WTC11 (cell line): ENCODE results near the gene FRS2. TPM values are rescaled to one million over a fixed set of nuclear protein-coding genes. Genes with fewer than 3 reads are reported as not detected.

ENCODE experiments used
- ATAC-seq: fragments of 200-7000 bp; cut with Tn5 transposase; 2 replicates; pipeline ENCODE4 v1.10.0; 2021; ENCODE audit warnings: mild to moderate bottlenecking, moderate library complexity
- CTCF ChIA-PET: fragments of 300-600 bp; sonication (Branson Sonifier 250); formaldehyde crosslinking; loops from one replicate; lab custom pipeline; 2021; ENCODE audit warnings: antibody characterized with exemption; lab: Charles Lee
- POLR2A ChIA-PET: fragments of 350-600 bp; sonication (Branson Sonifier 250); formaldehyde crosslinking; loops from one replicate; lab custom pipeline; 2021; ENCODE audit warnings: antibody characterized with exemption; lab: Charles Lee
- DNase-seq: peaks from one replicate; pipeline ENCODE4 v3.0.0; 2021; ENCODE audit warnings: low spot score
- H3K27ac Mint-ChIP-seq: 2 replicates; pipeline ENCODE4 v1.8.0; 2021; ENCODE audit warnings: mixed read lengths
- H3K27me3 Mint-ChIP-seq: 2 replicates; pipeline ENCODE4 v1.8.0; 2021; ENCODE audit warnings: low read depth, mild to moderate bottlenecking, moderate library complexity, mixed read lengths
- H3K36me3 Mint-ChIP-seq: 2 replicates; pipeline ENCODE4 v1.8.0; 2021; ENCODE audit warnings: mixed read lengths
- H3K4me1 Mint-ChIP-seq: 2 replicates; pipeline ENCODE4 v1.8.0; 2022; ENCODE audit warnings: mixed read lengths
- H3K4me3 Mint-ChIP-seq: 2 replicates; pipeline ENCODE4 v1.8.0; 2021; ENCODE audit warnings: mild to moderate bottlenecking, moderate library complexity, mixed read lengths
- H3K9me3 Mint-ChIP-seq: 2 replicates; pipeline ENCODE4 v1.8.0; 2021; ENCODE audit warnings: mixed read lengths
- CREB1 ChIP-seq: sonication (generic); formaldehyde crosslinking; IDR thresholded peaks from 2 replicates; pipeline ENCODE4 v1.8.0; 2023; ENCODE audit warnings: mild to moderate bottlenecking, missing genetic modification reagents
- ELF4 ChIP-seq: sonication (generic); formaldehyde crosslinking; IDR thresholded peaks from 2 replicates; pipeline ENCODE4 v1.8.1; 2022; ENCODE audit warnings: low read depth, mild to moderate bottlenecking, moderate library complexity, missing genetic modification reagents
- FOXK1 ChIP-seq: sonication (generic); formaldehyde crosslinking; IDR thresholded peaks from 2 replicates; pipeline ENCODE4 v1.8.0; 2022; ENCODE audit warnings: mild to moderate bottlenecking, moderate library complexity, missing genetic modification reagents
- GABPB1 ChIP-seq: sonication (generic); formaldehyde crosslinking; IDR thresholded peaks from 2 replicates; pipeline ENCODE4 v1.8.1; 2023; ENCODE audit warnings: mild to moderate bottlenecking, missing genetic modification reagents
- GRHL2 ChIP-seq: fragments of 250-450 bp; sonication (Bioruptor Pico); IDR thresholded peaks from 2 replicates; pipeline ENCODE4 v1.8.0; 2022; ENCODE audit warnings: mild to moderate bottlenecking, moderate library complexity; ENCODE audit not compliant: insufficient replicate concordance, severe bottlenecking
- NFE2L1 ChIP-seq: sonication (generic); formaldehyde crosslinking; IDR thresholded peaks from 2 replicates; pipeline ENCODE4 v1.8.1; 2023; ENCODE audit warnings: missing genetic modification reagents
- RELA ChIP-seq: sonication (generic); formaldehyde crosslinking; IDR thresholded peaks from 2 replicates; pipeline ENCODE4 v1.8.1; 2022; ENCODE audit warnings: missing genetic modification reagents, mild to moderate bottlenecking, borderline replicate concordance
- RORB ChIP-seq: fragments of 250-450 bp; sonication (Bioruptor Pico); IDR thresholded peaks from 2 replicates; pipeline ENCODE4 v1.9.0; 2021; ENCODE audit warnings: mild to moderate bottlenecking
- SMAD3 ChIP-seq: sonication (generic); formaldehyde crosslinking; IDR thresholded peaks from 2 replicates; pipeline ENCODE4 v1.8.0; 2022; ENCODE audit warnings: missing genetic modification reagents, mild to moderate bottlenecking, borderline replicate concordance
- TCF7 ChIP-seq: sonication (generic); formaldehyde crosslinking; IDR thresholded peaks from 2 replicates; pipeline ENCODE4 v1.8.0; 2022; ENCODE audit warnings: mild to moderate bottlenecking, low read depth, missing genetic modification reagents, moderate library complexity
- TEAD4 ChIP-seq: sonication (generic); formaldehyde crosslinking; IDR thresholded peaks from 2 replicates; pipeline ENCODE4 v1.8.0; 2022; ENCODE audit warnings: mild to moderate bottlenecking, missing genetic modification reagents
- ZNF423 ChIP-seq: fragments of 250-450 bp; sonication (Bioruptor Pico); IDR thresholded peaks from 2 replicates; pipeline ENCODE4 v2.1.2; 2022; ENCODE audit warnings: mild to moderate bottlenecking, moderate library complexity
- total RNA-seq: library from RNA; stranded (reverse); gene quantifications from 3 replicates; pipeline ENCODE4 v1.2.3, GENCODE V29; 2021
- TF ChIP-seq, protein P1 (sequence below): fragments of 250-450 bp; sonication (Bioruptor Pico); IDR thresholded peaks from 2 replicates; pipeline ENCODE4 v1.9.0; 2021; ENCODE audit warnings: moderate library complexity, mild to moderate bottlenecking, inconsistent platforms, borderline replicate concordance
- TF ChIP-seq, protein P2 (sequence below): fragments of 250-450 bp; sonication (Bioruptor Pico); IDR thresholded peaks from 2 replicates; pipeline ENCODE4 v1.9.0; 2021; ENCODE audit warnings: mild to moderate bottlenecking
- TF ChIP-seq, protein P3 (sequence below): fragments of 250-450 bp; sonication (Bioruptor Pico); conservative IDR thresholded peaks from 2 replicates; pipeline ENCODE4 v1.9.0; 2021; ENCODE audit warnings: mild to moderate bottlenecking
- TF ChIP-seq, protein P4 (sequence below): fragments of 250-450 bp; sonication (Bioruptor Pico); IDR thresholded peaks from 2 replicates; pipeline ENCODE4 v1.8.0; 2021; ENCODE audit warnings: mild to moderate bottlenecking
- TF ChIP-seq, protein P5 (sequence below): sonication (generic); formaldehyde crosslinking; IDR thresholded peaks from 2 replicates; pipeline ENCODE4 v1.8.1; 2022; ENCODE audit warnings: low read depth, missing genetic modification reagents, borderline replicate concordance
- TF ChIP-seq, protein P6 (sequence below): sonication (generic); formaldehyde crosslinking; IDR thresholded peaks from 2 replicates; pipeline ENCODE4 v1.8.1; 2023; ENCODE audit warnings: mild to moderate bottlenecking, moderate library complexity, missing genetic modification reagents
- TF ChIP-seq, protein P7 (sequence below): sonication (generic); formaldehyde crosslinking; IDR thresholded peaks from 2 replicates; pipeline ENCODE4 v1.8.0; 2022; ENCODE audit warnings: mild to moderate bottlenecking, missing genetic modification reagents

Gene FRS2
- total RNA-seq, 1 experiment from 2014 or later: 26.1 TPM

DNA sequence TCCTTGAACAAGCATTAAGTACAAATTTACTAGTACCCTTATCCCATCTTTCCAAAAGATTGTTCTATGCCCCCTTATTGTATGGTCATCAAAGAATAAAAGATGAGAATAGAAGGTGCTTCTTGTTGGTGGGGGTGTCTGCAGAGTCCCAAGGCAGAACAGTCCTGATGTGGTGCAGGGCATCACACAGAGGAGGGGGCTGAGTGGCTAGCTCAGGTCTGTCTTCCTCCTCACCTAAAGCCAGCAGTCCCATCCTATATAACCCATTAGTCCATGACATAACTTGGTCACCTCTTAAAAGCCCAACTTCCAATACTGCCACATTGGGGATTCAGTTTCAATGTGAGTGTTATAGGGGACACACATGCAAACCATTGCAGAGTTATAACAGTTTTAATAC lies 130.6 kb downstream of the FRS2 start:
- peaks cover 68% of the 10 kb centered on the region for H3K36me3 Mint-ChIP-seq
- no peak for DNase-seq
- peaks cover 5% of the 10 kb centered on the region for H3K9me3 Mint-ChIP-seq
- H3K27me3 Mint-ChIP-seq: no peaks in the 10 kb centered on the region
- no peak overlapping the region for H3K4me3 Mint-ChIP-seq
- ChIA-PET POLR2A (no interaction called here), CTCF (interaction anchor here (1.4 kb wide), 1 partner anchor 39 kb away, joined by 5 read pairs; no protein-coding TSS in a partner anchor)
- no peak for TF ChIP-seq RELA
- TF ChIP-seq, protein P1, sequence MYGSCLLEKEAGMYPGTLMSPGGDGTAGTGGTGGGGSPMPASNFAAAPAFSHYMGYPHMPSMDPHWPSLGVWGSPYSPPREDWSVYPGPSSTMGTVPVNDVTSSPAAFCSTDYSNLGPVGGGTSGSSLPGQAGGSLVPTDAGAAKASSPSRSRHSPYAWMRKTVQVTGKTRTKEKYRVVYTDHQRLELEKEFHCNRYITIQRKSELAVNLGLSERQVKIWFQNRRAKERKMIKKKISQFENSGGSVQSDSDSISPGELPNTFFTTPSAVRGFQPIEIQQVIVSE (CRISPR knock-in tag): no peak
- no peak for TF ChIP-seq TCF7 (CRISPR knock-in tag)
- TF ChIP-seq, protein P2, sequence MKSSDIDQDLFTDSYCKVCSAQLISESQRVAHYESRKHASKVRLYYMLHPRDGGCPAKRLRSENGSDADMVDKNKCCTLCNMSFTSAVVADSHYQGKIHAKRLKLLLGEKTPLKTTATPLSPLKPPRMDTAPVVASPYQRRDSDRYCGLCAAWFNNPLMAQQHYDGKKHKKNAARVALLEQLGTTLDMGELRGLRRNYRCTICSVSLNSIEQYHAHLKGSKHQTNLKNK (CRISPR knock-in tag): no peak
- no peak for TF ChIP-seq RORB (CRISPR knock-in tag)
- no peak for TF ChIP-seq FOXK1
- TF ChIP-seq, protein P3, sequence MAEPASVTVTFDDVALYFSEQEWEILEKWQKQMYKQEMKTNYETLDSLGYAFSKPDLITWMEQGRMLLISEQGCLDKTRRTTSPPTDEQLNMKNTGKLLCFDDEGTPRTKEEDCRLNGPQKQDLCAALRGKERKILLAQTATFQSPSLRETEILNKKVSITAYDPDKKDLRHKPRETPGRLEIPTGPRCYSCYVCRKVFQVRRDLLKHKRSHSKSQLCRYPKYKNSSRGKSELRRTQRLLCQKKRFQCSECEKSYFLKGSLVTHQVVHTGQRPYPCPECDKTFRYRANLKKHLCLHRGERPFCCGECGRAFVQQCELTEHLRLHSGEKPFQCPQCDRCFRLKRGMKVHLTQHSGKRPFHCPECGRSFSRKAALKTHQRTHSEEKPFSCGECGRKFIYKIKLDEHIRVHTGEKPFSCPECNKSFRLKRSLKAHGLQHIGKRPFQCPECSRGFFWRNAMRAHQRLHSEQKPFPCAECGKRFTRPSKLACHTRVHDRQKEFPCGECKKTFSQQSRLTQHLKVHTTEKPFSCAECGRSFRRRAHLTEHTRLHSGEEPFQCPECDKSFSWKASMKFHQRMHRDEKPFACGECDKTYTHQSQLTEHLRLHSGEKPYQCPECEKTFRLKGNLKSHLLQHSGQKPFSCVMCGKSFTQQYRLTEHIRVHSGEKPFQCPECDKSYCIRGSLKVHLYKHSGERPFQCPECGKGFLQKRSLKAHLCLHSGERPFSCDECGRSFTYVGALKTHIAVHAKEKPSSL (CRISPR knock-in tag): no peak
- no peak for TF ChIP-seq CREB1 (CRISPR knock-in tag)
- TF ChIP-seq NFE2L1 (CRISPR knock-in tag): no peak
- no peak for TF ChIP-seq TEAD4 (CRISPR knock-in tag)
- TF ChIP-seq, protein P4, sequence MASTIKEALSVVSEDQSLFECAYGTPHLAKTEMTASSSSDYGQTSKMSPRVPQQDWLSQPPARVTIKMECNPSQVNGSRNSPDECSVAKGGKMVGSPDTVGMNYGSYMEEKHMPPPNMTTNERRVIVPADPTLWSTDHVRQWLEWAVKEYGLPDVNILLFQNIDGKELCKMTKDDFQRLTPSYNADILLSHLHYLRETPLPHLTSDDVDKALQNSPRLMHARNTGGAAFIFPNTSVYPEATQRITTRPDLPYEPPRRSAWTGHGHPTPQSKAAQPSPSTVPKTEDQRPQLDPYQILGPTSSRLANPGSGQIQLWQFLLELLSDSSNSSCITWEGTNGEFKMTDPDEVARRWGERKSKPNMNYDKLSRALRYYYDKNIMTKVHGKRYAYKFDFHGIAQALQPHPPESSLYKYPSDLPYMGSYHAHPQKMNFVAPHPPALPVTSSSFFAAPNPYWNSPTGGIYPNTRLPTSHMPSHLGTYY (CRISPR knock-in tag): no peak
- no peak for TF ChIP-seq GABPB1 (CRISPR knock-in tag)
- TF ChIP-seq, protein P5, sequence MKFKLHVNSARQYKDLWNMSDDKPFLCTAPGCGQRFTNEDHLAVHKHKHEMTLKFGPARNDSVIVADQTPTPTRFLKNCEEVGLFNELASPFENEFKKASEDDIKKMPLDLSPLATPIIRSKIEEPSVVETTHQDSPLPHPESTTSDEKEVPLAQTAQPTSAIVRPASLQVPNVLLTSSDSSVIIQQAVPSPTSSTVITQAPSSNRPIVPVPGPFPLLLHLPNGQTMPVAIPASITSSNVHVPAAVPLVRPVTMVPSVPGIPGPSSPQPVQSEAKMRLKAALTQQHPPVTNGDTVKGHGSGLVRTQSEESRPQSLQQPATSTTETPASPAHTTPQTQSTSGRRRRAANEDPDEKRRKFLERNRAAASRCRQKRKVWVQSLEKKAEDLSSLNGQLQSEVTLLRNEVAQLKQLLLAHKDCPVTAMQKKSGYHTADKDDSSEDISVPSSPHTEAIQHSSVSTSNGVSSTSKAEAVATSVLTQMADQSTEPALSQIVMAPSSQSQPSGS (CRISPR knock-in tag): no peak
- TF ChIP-seq ZNF423 (CRISPR knock-in tag): no peak
- no peak for TF ChIP-seq SMAD3 (CRISPR knock-in tag)
- TF ChIP-seq ELF4 (CRISPR knock-in tag): no peak
- no peak for TF ChIP-seq GRHL2 (CRISPR knock-in tag)
- TF ChIP-seq, protein P6, sequence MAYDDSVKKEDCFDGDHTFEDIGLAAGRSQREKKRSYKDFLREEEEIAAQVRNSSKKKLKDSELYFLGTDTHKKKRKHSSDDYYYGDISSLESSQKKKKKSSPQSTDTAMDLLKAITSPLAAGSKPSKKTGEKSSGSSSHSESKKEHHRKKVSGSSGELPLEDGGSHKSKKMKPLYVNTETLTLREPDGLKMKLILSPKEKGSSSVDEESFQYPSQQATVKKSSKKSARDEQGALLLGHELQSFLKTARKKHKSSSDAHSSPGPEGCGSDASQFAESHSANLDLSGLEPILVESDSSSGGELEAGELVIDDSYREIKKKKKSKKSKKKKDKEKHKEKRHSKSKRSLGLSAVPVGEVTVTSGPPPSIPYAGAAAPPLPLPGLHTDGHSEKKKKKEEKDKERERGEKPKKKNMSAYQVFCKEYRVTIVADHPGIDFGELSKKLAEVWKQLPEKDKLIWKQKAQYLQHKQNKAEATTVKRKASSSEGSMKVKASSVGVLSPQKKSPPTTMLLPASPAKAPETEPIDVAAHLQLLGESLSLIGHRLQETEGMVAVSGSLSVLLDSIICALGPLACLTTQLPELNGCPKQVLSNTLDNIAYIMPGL (CRISPR knock-in tag): no peak
- TF ChIP-seq, protein P7, sequence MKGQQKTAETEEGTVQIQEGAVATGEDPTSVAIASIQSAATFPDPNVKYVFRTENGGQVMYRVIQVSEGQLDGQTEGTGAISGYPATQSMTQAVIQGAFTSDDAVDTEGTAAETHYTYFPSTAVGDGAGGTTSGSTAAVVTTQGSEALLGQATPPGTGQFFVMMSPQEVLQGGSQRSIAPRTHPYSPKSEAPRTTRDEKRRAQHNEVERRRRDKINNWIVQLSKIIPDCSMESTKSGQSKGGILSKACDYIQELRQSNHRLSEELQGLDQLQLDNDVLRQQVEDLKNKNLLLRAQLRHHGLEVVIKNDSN (CRISPR knock-in tag): no peak
- H3K27ac Mint-ChIP-seq: no peak overlapping the region
- no peak for ATAC-seq
- H3K4me1 Mint-ChIP-seq: no peaks in the 10 kb centered on the region
